Middle frontal gyrus (tissue), 1 donor: ENCODE measurements around the gene ITGAX.
"Not testable (repeated sequence)": the region's sequence is repeated elsewhere in the genome, so short reads cannot be mapped to it uniquely, and the experiment has no call there.

ENCODE experiments used
- DNase-seq: peaks from one replicate; pipeline ENCODE4 v3.0.0-alpha.2; 2015; ENCODE audit warnings: low spot score; ENCODE audit errors: extremely low spot score

The ITGAX gene

DNA sequence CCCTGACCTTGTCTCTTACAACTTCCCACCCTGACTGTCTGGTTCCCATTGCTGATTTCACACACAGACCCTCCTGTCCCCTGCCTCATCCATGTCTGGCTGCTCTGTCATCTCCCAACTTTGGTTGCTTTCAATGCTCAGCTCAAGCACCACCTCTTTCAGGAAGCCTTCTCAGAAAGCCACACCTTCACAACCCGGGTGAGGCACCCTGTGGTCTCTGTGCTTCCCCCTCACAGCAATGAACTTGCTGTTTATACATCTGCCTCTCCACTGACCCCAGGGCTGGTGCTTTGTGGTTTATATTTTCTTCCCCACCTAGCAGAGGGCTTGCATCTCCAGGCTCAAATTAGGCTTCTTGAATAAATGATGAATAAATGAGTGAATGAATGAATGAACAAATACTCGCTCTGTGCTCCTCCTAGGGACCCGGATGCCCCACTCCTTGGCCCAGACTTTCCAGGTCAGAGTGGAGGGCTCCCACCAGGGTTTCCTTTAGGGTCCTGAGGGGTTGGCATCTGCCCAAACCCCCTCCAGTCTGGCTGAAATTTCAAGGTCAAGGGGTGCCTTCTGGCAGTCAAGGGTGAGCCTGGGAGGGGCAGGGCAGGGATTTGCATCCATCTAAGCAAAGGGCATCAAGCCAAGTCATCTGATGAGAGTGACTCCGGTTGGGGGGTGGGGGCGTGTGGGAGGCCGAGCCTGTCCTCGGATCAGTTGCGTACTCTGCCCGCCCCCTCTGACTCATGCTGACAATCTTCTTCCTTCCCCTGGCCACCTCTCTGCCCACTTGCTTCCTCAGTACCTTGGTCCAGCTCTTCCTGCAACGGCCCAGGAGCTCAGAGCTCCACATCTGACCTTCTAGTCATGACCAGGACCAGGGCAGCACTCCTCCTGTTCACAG lies at the start of gene ITGAX:
ITGAX (plus strand) TSS at position 783 of the 898 bp plus-strand sequence; CDS start at position 862, 79 bp downstream.
- DNase-seq = no peak

DNA sequence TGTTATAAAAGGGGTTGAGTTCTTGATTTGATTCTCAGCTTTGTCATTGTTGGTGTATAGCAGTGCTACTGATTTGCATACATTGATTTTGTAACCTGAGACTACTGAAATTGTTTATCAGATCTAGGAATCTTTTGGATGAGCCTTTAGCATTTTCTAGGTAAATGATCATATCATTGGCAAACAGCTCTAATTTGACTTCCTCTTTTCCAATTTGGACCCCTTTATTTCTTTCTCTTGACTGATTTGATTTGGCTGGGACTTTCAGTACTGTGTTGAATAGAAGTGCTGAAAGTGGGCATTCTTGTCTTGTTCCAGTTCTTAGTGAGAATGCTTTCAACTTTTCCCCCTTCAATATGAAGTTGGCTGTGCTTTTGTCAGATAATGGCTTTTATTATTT lies 49.8 kb upstream of the ITGAX start:
- DNase-seq = no peak

GRCh38 chr16:31308381-31308780 lies 46.6 kb upstream of the ITGAX start:
- DNase-seq = not testable (repeated sequence)

DNA sequence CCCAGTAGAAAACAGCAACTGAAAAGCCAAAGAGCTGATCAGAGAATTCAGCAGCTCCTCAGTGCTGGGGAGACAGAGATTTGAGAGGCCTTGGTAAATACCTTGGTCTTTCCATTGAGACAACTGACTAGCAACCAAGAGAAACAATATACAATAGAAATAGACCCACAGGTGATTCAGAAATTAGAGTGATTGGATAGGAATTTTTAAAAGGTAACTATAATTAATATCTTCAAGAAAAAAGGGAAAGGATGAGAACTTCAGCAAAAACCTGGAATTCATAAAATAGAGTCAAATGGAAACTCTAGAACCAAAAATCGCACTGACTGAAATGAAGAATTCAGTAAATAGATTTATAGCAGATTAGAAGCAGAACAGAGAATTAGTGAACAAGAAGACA lies 32.5 kb upstream of the ITGAX start:
- DNase-seq = no peak

- DNase-seq = no peak
Observed at GRCh38 chr16:31323959-31324629, 30.9 kb upstream of the ITGAX start.

DNA sequence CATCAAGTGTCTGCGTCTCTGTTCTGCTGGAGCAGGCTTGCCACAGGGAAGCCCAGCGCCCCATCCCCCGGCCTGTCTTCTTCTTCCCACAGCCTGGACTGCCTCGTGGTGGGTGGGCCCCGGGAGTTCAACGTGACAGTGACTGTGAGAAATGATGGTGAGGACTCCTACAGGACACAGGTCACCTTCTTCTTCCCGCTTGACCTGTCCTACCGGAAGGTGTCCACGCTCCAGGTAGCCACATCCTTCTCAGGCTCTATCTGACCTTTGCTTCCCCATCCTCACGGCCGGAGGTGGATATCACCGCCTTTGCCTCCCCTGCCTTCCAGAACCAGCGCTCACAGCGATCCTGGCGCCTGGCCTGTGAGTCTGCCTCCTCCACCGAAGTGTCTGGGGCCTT lies 29.8 kb upstream of the ITGAX start:
- DNase-seq = no peak

DNA sequence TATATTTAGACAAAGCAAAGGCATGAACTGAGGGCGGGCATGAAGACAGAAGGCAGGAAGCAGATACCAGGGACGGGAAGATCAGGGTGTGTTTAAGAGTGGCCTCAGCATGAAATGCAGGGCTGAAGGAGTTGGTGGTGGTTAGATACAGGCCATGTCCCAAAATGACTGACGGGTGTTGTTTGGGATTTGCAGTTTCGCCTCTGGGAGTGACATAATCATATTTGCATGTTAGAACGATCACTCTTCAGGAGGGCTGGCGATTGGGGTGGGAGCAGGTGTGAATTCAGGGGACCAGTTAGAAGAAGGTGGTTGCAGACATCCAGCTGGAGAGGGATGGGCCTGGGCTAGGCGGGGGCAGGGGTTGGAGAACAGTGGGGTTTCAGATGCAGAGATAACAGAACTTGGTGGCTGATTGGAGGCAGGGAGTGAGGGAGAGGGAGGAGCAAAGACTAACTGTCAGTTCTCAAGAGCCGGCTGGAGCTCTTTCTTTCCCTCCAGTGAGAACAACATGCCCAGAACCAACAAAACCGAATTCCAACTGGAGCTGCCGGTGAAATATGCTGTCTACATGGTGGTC lies 27.2 kb upstream of the ITGAX start:
- DNase-seq = no peak

- DNase-seq = no peak
Observed at GRCh38 chr16:31328322-31329052, 26.5 kb upstream of the ITGAX start.

DNA sequence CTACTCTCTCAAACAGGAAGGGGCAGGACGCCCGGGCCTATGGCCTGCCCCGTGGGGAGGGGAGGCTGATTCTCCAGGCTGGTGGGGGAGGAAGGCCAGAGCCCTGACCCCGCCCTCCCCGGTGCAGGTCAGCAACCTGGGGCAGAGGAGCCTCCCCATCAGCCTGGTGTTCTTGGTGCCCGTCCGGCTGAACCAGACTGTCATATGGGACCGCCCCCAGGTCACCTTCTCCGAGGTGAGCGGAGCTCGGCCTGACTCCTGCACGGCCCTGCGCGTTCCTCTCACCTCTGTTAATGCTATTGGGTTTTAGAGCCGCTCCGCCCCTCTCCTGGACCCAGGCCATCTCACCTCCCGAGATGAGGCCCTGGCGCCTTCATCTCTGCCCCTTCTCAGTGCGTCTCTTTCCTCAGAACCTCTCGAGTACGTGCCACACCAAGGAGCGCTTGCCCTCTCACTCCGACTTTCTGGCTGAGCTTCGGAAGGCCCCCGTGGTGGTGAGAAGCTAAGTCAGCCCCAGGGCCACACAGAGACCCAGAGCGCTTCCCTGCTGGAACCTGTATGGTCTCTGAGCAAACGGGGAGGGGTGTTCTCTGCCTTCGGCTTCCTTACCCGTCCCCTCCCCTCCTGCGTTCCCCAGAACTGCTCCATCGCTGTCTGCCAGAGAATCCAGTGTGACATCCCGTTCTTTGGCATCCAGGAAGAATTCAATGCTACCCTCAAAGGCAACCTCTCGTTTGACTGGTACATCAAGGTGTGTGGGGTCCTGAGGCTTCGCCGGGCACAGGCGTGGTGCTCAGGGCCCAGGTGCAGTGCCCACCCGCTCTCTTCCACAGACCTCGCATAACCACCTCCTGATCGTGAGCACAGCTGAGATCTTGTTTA lies 25.1 kb upstream of the ITGAX start:
- DNase-seq = no peak

- no peak for DNase-seq
Observed at GRCh38 chr16:31330553-31330890, 24.5 kb upstream of the ITGAX start.

- DNase-seq = no peak
Observed at GRCh38 chr16:31331141-31331764, 23.7 kb upstream of the ITGAX start.

DNA sequence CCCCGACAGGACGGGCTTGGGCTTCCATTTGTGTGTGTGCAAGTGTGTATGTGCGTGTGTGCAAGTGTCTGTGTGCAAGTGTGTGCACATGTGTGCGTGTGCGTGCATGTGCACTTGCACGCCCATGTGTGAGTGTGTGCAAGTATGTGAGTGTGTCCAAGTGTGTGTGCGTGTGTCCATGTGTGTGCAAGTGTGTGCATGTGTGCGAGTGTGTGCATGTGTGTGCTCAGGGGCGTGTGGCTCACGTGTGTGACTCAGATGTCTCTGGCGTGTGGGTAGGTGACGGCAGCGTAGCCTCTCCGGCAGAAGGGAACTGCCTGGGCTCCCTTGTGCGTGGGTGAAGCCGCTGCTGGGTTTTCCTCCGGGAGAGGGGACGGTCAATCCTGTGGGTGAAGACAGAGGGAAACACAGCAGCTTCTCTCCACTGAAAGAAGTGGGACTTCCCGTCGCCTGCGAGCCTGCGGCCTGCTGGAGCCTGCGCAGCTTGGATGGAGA lies 23.1 kb upstream of the ITGAX start:
- DNase-seq = peak; percentile 7

- no peak for DNase-seq
Observed at GRCh38 chr16:31332544-31332943, 22.4 kb upstream of the ITGAX start.

GRCh38 chr16:31333686-31334649 lies 21.0 kb upstream of the ITGAX start:
- DNase-seq = no peak

- no peak for DNase-seq
Observed at GRCh38 chr16:31334934-31335333, 20.0 kb upstream of the ITGAX start.

DNA sequence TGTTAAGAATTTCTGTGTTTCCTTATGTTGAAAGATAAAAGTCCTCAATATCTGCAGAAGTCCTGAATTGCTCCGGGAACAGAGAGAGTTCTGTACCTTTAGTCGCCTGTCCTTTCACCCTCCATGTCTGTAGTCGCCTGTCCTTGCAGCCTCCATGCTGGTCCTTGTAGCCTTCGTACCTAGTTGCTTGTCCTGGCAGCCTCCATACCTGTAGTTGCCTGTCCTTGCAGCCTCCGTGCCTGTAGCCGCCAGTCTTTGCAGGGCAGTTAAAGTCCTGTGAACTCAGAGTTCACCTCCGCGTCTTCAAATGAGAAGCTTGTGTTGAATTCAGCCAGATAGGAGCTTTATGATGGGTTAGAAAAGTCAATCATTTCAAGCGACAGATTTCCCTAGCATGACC lies 19.5 kb upstream of the ITGAX start:
- DNase-seq = no peak

DNA sequence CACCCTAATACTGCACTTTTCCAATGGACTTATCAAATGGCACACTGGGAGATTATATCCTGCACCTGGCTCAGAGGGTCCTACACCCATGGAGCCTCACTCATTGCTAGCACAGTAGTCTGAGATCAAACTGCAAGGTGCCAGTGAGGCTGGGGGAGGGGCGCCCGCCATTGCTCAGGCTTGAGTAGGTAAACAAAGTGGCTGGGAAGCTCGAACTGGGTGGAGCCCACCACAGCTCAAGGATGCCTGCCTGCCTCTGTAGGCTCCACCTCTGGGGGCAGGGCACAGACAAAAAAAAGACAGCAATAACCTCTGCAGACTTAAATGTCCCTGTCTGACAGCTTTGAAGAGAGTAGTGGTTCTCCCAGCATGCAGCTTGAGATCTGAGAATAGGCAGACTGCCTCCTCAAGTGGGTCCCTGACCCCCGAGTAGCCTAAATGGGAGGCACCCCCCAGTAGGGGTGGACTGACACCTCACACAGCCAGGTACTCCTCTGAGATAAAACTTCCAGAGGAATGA lies 16.8 kb upstream of the ITGAX start:
- DNase-seq = not testable (repeated sequence)

GRCh38 chr16:31344712-31345111 lies 10.3 kb upstream of the ITGAX start:
- DNase-seq = no peak

DNA sequence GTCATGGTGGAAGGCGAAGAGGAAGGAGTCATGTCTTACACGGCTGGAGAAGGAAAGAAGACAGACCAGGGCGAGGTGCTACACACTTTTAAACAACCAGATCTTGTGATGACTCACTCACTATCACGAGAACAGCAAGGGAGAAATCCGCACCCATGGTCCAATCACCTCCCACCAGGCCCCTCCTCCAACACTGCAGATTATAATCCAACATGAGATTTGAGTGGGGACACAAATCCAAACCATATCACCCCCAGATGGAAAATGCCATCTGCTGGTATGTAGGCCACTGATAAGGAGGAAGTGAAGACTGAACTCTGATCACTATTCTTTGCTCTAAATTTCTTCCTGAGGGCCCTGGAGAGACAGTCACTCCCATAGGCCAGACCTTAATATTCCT lies 7.5 kb upstream of the ITGAX start:
- DNase-seq = no peak
